CD4-positive, alpha-beta T cell treated with Interleukin-1 beta for 1 hour (primary cell): ENCODE data around the gene CRADD.
"Not testable (repeated sequence)": the region's sequence is repeated elsewhere in the genome, so short reads cannot be mapped to it uniquely, and the experiment has no call there.

Source experiments
- DNase-seq, 2 donors: peaks; one replicate each; pipeline ENCODE4 v3.0.0-alpha.2; 2020 to 2022

CRADD gene

DNA sequence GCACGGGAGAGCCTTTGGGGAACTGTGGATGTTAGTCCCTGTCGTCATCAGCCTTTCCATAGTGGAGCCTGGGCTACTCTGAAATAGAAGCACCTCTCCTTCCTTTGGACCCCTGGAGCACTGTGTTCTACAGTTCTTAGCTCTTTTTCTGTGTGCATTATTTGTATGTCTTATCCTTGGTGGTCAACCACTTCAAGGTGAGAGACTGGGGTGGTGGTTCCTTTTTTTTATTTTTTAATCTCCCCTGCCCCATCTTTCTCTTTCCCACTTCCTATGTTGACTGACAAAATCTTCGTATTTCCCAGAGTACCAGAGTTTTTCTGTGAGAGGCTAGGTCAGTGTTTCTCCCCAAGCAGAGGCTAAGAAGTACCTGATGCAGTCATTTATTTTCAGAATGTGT is 111.7 kb downstream of the CRADD start:
- no peak for DNase-seq

DNA sequence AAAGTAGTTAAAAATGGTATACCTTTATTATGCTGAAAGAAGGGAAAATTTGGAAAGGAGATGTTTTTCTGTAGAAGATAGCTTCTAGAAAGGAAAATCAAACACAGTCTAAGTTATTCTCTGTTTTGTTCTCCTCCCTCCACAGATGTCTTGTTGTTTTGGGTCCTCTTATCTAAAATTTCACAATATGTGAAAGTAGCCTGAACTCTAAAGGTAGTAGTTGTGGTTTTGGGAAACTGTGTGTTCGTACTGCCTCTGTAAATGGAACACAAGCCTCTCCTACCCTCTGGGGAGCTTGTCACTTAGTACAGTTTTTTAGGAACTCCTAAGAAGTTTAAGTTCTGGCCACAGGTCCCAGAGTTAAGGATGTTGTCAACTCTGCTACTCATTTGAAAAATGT is 112.6 kb downstream of the CRADD start:
- DNase-seq = no peak

DNA sequence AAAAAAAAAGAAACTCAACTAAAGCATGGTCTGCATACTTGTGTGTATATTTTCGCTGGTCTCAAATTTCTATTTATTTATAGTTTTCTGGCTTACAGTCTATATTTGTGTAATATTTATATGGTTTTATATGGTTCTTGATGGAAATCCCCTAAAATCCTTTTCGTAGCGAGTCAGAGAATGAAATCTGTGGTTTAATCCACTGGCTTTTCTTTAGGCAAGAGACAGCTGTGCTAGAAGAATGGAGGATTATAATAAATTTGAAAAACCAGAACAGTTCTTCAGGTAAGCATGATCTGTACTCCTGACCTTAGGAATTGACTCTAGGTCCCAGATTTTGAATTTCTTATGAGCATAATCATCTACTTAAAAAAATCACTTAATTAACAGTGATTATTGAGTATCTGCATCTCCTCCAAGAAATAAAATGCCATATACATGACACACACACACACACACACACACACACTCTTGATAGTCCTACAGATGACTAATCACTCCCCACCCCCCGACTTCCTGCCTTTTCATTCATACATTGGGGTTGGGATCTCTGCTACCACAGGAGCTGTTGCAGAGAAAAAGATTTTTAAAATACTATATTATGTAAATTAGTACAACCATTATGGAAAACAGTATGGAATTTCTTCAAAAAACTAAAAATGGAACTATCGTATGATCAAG is 113.4 kb downstream of the CRADD start:
- no peak for DNase-seq

DNA sequence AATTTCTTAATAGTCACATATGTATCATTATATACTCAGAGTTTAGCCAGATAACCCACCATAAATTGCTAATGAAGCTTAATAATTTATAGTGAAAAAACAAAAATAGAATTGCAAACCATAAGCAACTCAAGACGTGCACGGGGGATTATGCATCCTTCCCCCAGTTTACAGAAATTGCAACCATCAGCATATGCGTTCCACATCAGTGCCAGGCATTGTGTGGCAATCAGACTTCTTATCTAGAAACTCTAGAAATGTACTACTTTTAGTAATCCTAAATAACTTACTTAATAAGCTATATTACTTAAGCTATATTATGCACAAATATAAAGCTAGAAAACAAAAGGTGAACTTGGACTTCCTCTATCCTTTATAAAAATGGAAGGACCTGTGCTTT is 115.8 kb downstream of the CRADD start:
- DNase-seq = no peak

DNA sequence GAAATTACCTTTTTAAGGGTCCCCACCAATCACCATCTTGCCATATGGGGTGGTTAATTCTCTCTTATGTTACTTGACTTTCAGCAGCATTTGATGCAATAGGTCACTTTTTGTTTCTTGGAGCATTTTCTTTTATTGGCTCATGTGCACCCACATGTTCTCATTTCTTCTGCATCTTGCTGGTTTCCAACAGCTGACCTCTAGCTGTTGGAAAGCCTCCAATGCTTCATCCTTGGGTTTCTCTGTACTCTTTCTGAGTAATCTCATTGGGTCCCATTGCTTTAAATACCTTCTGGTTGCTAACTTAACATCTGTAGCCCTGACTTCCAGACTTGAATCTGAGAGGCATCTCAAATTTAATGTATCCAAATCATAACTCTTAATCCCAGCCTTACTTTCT is 116.8 kb downstream of the CRADD start:
- DNase-seq = no peak

DNA sequence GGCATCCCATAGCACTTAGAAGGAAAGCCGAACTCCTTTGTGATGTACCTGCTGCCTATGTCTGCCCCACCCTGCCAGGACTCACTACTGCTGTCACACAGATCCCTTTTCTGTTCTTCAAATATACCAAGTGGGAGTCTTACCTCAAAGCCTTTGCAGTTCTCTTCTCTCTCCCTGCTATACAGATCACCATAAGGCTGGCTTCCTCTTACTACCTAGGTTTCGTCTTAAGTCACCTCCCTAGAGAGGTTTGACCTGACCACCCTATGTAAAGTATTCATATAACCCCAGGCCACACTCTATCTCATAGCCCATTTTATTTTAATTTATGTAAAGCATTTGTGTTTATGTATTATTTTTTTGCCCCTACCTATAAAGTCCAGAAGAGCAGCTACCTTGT is 117.6 kb downstream of the CRADD start:
- no peak for DNase-seq

DNA sequence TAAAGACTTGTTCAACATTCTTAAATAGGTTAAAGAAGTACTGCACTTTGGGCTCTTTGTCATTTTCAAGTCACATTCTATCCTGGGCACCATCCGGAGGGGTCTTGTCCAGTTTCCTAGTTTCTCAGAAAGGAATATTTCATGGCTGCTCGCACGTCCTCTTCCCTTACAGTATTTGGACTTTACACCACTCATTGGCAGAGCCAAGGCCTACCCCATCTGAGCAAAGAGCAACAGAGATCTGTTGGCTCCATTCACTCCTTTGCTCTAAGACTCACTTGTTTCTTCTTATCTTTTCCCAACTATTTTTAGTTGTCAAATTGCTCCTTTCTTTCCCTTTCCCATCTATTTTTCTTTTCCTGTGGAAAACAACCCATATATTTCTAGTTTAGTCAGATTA is 118.2 kb downstream of the CRADD start:
- no peak for DNase-seq

DNA sequence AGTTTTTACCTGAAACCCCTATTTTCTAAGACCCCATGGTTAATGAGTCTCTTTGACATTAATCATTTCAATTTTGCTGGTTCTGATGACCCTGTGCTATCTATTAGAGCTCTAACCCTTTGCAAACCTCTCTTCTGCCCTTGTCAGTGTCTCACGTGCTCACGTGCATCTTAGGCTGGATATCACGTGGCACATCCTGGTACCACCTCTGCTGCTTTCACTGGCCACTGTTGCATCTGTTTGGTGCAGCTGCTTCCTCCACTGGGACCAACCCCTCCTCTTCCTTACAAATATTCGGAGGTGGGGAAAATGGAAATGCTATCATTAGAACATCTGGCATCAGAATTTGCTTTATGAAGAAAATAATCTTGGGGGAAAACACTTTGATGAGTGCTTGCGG is 119.6 kb downstream of the CRADD start:
- no peak for DNase-seq

DNA sequence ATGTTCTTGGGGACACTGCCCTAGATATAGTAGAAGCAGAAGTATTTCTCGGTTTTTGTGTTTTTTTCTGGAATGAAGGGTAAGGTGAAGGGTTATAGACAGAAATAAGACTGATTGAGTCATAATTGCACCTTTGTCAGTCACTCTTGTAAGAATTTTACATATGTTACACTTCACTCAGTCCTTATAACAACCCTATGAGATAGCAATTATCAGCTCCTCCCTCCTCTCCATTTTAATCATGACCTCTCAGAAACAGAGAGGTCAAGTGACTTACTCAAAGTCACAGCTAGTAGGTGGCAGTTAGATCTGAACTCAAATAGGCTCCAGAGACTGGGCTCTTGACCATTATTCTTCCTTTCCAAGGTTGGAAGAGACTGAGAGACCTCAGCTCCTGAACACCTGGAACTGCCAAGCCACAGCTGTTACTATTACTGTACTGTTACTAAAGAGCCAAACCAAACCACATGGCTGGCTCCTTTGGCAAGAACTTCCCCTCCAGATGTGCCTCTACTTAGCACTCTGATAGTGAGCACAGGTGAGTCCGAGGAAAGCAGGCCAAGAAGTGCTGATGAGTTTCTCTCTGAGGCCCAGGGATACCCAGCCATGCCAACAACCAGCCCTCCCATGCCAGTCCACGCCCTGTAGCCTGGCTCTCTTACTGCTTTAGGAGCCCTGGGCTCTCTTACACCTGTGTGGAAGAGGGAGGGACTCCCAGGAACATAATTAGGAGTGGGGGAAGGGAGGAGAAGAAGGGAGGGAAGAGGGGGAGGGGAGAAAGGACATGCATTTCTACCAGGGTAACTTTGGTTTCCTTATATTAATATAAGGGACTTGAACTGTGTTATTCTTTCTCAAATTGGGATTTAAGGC is 121.3 kb downstream of the CRADD start:
- DNase-seq = no peak

DNA sequence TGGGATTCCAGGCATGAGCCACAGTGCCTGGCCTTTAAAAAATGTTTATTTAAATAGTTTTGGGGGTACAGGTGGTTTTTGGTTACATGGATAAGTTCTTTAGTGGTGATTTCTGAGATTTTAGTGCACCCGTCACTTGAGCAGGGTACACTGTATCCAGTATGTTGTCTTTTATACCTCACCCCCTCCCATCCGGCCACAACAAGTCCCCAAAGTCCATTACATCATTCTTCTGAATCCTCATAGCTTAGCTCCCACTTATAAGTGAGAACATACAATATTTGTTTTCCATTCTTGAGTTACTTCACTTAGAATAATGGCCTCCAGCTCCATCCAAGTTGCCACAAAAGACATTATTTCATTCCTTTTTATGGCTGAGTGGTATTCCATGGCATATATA is 124.5 kb downstream of the CRADD start:
- not testable (repeated sequence) for DNase-seq

DNA sequence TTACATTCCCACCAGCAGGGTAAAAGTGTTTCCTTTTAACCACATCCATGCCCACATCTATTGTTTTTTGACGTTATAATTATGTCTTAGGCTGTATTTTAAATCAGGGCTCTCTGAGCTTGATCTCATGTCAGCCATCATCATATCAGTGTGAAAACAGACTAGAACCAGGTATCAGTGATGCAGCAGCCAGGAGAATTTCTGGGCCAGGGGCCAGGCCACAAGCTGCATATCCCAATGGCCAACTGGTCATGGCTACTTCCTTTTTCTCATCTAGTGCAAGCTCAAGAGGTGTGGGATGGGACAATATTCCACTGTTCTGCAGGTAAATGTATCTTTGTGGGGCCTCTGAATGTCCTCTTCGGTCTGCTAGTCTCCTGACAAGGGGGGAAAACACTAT is 125.1 kb downstream of the CRADD start:
- DNase-seq = no peak

DNA sequence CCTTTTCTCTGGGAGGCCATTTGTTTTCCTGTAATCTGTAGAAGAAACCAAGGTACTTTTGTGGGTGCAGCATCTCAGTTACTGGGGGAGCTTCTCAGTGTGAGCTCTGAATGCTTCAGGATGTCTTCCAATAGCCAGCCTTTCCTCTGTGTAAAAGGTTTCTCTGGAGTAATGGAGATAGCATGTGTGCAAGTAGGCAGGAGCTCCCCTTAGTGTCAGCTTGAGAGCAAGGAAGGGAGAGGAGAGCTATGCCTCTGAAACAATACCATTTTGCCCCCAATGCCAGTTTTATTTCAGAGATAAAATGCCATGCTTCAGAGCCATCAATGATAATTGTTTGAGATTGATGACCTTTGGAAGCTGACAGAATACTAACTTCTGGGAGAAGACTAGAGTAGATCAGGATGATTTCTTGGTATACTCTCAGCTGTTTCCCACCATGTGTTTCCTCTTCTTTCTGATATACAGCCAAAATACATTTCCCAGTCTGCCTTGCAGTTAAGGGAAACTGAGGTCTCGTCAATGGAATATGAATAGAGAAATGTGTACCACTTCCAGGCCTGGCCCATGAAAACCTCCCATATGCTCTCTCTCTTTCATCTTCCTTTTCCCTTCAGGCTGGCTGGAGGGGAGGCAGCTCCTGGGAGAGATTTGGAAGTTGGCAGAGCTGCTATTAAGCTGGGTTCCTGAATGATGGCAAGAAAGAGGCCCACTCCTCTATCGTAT is 125.7 kb downstream of the CRADD start:
- DNase-seq = no peak

DNA sequence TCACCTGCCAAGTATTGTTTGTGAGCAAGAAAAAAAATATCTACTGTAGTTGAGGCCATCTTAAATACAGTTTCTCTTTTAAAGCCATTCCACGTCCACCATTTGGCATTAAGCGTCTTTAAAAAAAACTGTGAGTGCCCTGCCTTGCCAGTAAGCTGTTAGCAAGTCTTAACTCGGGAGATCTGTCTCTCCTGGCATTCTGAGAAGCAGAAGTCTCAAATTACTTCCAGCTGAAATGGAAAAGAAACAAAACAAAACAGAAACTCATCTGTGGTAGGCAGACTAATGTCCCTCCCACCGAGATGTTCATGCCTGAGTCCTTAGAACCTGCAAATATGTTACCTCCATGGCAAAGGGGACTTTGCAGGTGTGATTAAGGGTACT is 126.2 kb downstream of the CRADD start:
- DNase-seq = no peak

DNA sequence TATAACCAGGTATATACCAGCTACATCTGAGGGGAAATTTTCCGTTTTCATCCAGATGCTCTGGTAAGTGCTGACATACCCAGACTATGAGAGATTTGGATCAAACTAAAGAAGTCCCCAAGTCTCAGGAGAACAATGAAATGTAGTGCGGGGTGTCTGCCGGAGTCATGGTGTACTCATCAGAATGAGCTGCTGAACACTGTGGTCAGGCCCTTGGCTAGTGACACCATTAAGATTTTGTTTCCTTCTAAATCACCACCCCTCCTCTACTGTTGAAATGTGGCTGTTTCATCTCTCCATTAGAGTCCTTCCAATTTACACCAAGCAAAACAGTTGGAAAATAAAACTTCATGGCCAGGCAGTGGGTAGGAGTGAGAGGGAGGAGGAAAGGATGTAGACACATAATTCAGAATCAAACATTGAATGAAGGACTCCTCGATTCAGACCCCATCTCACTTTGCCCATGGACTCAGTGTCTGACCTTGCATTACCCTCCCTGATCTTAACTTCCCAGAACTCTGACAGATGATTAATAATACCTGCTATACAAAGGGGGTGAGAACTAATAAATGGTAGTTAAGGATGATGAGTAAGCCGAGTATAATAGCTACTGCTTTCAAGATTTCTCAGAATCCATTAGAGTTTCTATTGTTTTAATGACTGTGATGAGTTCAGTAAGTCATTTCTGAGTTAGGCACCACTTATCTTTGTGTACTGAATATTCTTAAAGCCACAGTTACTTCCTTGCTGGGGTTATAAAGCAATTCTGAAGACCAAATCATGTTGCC is 127.4 kb downstream of the CRADD start:
- no peak for DNase-seq

DNA sequence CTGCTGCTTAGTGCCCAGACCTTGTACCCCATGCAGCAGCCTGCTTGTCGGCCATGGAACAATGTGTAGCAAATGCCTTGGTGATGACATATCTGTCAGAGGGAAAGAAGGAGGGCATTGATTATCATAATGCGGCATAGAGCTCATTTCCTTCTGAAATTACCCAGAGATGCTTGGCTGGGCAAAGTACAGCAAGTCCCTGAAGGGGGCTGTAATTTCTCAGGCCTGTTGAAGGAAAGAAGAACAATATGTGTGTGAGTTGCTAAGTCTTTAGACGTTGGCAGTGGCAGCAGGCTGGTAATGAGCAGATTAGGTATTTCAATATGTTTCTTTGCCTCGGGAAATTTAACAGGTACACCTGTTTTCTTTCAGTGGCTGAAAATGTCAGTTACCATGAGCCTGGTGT is 128.6 kb downstream of the CRADD start:
- DNase-seq = no peak

DNA sequence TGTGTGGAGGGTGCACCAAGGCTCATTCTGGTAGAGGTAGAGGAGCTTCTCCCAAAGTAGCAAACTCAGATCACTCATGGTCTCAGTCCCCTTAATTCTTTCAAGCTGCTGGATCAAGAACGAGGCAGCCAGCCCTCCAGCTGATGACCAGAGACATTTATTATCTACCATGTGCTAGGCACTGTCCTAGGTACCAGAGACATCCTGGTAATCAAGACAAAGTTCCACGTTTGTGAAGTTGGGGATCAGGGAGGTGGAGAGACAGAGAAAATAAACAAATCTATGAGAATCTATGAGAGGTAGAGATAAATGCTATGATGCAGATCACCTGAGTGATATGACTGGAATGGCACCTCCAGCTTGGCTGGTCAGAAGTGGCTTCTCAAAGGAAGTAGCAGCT is 130.2 kb downstream of the CRADD start:
- DNase-seq = no peak

DNA sequence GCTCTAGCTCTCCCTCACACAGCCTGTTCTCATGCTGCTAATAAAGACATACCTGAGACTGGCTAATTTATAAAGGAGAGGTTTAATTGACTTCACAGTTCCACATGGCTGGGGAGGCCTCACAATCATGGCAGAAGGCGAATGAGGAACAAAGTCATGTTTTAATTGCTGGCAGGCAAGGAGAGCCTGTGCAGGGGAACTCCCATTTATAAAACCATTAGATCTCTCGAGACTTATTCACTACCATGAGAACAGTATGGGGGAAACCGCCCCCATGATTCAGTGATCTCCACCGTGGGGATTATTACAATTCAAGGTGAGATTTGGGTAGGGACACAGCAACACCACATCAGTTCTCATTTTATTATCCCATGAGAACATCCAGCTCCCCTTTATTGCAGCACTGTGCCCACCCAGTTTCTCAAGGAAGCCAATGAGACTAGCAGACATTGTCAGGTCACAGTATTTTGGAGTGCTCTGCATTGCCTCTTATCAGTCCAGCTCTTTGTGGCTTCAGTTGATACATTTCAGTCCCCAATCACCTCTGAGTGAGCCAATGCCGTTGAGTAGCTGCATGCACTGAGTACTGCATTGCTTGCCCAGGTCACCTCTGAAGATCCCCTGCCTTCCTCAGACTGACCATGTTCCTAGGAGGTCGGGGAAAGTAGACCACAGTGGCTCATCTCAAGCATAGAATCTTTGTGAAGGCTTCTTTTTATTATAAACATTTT is 131.2 kb downstream of the CRADD start:
- DNase-seq = no peak

DNA sequence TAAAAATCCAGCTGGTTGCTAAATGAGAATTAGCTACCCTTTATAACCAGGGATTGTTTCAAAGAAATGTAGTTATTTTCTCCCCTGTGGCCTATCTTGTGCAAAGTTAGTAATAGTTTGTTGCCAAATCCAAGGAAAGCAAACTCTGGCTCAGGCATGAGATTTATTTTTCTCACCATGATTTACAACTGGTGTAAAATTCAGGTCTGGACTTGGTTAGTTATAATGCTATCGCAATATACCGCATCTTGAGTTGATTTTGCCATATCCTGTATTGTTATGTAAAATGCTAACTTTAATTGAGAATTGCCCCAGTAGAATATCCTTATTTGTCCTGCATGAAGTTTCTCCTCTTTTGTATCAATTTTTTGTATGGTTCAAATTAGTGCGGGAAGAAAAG is 135.5 kb downstream of the CRADD start:
- no peak for DNase-seq

DNA sequence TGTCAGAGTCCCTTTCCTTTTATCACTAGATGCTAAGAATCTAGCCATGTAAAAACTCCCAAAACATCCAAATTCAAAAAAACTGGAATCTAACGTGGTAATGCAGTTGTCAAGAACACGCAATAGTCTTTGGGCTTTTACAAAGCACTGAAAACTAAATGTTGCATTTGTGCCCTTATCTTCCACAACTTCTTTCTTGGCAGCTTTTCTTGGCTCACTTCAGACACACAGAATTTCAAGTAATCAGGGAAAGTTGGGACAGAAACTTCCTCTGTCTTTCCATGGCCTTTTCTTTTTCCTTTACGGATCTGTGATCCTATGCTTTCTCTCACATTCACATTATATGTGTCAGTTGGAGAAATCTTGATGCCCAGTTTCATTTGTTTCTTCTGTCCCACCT is 136.0 kb downstream of the CRADD start:
- DNase-seq = no peak

DNA sequence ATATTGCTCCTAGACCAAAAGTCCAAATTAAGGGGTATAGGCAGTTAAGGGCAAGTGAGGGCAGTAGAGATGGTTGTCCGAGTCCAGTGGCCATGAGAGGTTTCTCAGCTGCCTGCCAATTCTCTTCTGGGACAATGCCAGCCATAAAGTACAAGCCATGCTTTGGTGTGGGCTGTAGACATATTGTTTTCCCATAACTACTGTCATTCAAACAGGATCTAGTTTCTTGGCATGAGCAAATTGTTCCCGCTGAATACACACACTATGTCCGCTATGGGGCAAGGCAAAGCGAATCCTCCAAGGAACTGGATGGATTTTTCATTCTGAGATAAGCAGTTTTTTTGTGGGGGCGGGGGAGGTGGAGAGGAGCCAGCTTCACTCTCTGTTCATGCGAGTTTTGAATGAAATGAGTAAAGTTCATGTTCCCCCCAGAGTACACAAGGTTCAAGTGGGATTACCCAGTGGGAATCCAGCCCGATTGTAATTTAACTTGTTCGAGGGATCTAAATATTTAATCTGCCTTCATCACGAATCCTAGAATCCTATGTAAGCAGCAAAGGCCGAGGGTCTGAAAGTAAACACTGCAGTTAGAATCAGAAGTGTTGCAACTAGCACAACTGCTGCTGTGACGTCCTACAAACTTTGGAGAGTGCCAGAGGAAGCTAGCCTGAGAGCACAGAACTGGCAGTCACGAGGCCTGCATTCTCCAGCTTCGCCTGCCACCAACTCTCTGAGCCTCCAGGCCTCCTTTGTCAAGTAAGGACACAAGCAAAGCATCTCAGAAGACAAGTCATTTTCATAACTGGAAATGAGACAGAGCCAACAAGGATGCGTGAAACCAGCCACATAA is 137.0 kb downstream of the CRADD start:
- DNase-seq = no peak

DNA sequence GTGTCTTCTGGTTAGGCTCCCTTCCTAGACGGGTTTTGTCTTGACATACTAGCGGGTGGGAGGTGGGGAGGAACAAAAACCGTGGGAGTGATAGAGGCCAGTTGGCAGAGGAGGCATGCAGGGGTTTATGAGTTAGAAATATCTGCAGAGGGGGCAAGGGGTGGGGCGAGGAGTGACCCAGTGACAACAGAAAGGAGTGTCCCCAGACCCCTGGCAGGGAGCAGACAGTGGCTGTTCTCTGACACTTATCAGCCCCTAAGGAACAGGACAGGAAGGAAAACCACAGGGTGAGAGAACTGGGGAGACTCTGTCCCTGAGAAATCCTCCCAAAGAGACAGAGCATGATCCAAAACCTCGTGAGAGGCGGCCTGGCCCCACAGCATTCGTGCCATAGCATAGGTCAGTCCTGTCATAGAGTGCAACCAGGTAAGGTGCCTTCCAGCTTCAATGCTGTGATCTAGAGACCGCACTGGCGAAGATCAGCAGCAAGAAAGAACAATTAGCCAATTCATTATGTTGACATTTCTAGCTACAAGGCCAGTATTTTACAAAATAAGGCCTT is 141.4 kb downstream of the CRADD start:
- DNase-seq = no peak
